Airway epithelial cell (primary cell): ENCODE results near the gene ZNFX1. TPM values are rescaled to one million over a fixed set of nuclear protein-coding genes. Genes with fewer than 3 reads are reported as not detected.

Experiments
- total RNA-seq: library from RNA; depleted of rRNA; stranded (reverse); fragments of >200 nt; gene quantifications from 2 replicates; pipeline ENCODE4 v1.2.3, GENCODE V29; 2015

The ZNFX1 gene
- 12.2 and 18.3 TPM in 2 replicates for total RNA-seq

DNA sequence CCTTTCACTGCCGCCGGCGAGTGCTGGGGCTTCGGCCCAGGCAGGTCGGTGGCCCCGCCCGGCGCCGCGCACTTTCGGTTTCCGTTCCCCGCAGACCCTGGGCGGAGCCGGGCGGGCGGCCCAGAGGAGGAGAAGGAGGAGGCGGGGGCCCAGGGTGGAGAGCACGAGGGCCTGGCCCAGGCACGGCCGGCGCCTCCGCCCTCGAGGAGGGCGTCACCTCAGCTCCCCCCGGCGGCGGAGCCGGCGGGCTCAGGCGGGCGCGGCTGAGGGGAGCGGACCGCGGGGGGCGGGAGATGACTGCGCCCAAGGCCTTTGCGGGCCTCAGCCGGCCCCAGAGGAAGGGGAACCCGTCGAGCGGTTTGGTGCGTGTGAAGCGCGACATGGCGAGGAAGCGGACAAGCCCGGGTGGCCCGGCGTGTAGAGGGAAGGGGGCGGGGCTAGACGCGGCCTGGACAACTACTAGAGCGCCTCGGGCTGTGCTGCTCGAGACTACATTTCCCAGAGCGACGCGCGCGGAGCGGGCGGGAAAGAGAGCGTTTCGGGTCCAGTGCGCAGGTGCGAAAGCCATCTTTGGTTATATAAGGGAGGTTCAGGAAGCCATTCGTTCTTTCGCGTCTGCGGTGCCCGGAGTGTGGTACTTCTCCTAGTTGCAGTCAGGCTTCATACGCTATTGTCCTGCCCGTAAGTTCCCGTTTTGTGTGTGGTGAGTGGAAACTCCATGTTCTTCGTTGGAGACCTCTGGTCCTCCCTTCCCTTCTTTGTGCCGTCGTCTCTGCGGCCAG, at the start of gene ZNFX1:
ZNFX1 (minus strand) TSS at position 22 of the 782 bp plus-strand sequence. CDS start 2,218 bp downstream, outside the sequence.

DNA sequence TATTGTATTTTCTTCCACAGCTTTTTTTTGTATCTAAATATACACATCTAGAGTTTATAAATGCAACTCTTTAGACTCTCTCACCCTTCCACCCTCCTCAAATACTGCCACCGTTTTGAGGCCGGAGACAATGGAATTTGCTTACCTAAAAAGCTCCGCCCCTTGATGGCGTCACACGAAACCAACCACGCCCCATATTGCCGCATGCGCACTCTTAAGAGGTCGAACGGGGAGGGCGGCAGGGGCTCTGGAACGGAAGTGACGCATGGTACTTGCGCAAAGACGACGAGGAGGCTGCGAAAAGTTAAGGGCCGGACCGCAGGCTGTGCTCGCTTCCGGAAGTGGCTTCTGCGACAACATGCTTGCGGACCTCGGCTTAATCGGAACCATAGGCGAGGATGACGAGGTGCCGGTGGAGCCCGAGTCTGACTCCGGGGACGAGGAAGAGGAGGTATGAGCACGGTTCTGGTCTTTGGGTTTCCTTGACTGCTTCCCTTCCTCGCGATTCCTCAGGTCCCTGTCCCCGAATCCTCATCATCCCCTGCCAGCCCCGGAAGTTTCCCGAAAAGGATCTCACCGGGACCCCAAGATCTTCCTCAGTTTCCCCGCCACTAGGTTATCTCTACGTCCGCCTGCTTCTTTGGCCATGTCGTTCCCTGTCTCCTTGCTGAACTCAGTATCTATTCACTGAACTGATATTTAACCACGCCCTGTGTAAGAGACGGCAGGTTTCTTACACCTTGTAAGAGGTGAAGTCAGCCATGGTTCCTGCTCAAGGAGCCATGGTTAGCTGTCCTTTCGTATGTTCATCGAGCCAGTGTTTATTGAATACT, 58.5 kb downstream of the ZNFX1 start, which contains the start of gene DDX27:
DDX27 (plus strand) TSS at position 326 of the 833 bp plus-strand sequence; CDS start at position 359, 33 bp downstream.

Other genes starting within 250 kb of the ZNFX1 start
- 123 and 150 TPM in 2 replicates for gene CSE1L, start 231.7 kb downstream of the ZNFX1 start, total RNA-seq
- gene STAU1, start 89.7 kb downstream of the ZNFX1 start, total RNA-seq: 46.2 and 67.7 TPM in 2 replicates
- gene DDX27, start 58.6 kb downstream of the ZNFX1 start, total RNA-seq: 34.9 TPM in 2 replicates
- not detected in 2 replicates for gene KCNB1, start 204.6 kb upstream of the ZNFX1 start, total RNA-seq